Measurements from ENCODE around the gene LPAR1.

DNA sequence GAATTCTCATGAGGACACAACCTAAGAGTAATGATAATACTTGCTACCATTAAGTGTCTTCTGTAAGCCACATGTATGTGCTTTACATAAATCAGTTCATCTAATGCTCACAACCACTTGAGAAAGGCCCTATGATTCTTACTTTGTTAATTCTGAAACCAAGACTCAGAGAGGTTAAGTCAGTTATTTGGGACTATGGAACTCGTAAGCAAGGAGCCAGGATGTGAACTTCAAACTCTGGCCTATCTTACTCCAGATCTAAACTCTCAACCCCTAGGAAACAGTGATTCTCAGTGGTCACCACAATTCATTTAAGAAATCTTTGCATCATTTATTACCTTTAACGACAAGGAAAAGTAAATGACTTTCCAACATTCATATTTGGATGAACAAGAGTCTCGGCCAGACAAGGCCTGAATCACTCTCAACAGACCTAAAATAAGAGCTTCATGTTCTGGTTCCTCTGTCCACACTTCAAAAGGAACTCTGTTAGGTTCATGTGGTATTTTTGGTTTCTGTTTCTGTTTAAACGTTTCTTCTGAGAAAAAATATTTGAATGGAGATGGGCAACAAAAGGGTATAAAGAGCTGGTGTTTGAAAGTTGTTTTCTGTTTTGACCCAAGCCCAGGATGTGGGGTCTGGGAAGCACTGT lies 104.8 kb downstream of the LPAR1 start:
- TF ChIP-seq POLR2A (IDR thresholded peaks at IDR 0.05) (no peak), CTCF (IDR thresholded peaks at IDR 0.05) (no peak)

Measured in lower leg skin (tissue), 3 donors.